Central memory CD8-positive, alpha-beta T cell (primary cell): ENCODE results near the gene FNDC3B.

ENCODE experiments used
- ATAC-seq: fragments of 150-1000 bp; cut with Tn5 transposase; replicated peaks from 2 replicates; pipeline ENCODE4 v1.10.0; 2022; ENCODE audit warnings: mild to moderate bottlenecking, moderate FRiP score, moderate number of reproducible peaks; ENCODE audit not compliant: poor library complexity, severe bottlenecking; ENCODE audit errors: extremely low read depth
- DNase-seq, 2 donors: peaks; one replicate each; pipeline ENCODE4 v3.0.0; 2021; ENCODE audit warnings: low spot score in 2 of 2
- H3K27ac Mint-ChIP-seq: one replicate; pipeline ENCODE4 v1.8.0; 2022; ENCODE audit warnings: low read depth, mild to moderate bottlenecking, moderate library complexity, mixed read lengths
- H3K27me3 Mint-ChIP-seq: one replicate; pipeline ENCODE4 v1.8.0; 2022; ENCODE audit warnings: mixed read lengths
- H3K36me3 Mint-ChIP-seq: one replicate; pipeline ENCODE4 v1.8.0; 2022; ENCODE audit warnings: mild to moderate bottlenecking, moderate library complexity, mixed read lengths; ENCODE audit not compliant: insufficient read depth
- H3K4me1 Mint-ChIP-seq: one replicate; pipeline ENCODE4 v1.8.0; 2022; ENCODE audit warnings: mixed read lengths
- H3K4me3 Mint-ChIP-seq: one replicate; pipeline ENCODE4 v1.8.0; 2022; ENCODE audit warnings: mild to moderate bottlenecking, moderate library complexity, mixed read lengths
- H3K9me3 Mint-ChIP-seq: one replicate; pipeline ENCODE4 v1.8.0; 2022; ENCODE audit warnings: mixed read lengths

The FNDC3B gene

DNA sequence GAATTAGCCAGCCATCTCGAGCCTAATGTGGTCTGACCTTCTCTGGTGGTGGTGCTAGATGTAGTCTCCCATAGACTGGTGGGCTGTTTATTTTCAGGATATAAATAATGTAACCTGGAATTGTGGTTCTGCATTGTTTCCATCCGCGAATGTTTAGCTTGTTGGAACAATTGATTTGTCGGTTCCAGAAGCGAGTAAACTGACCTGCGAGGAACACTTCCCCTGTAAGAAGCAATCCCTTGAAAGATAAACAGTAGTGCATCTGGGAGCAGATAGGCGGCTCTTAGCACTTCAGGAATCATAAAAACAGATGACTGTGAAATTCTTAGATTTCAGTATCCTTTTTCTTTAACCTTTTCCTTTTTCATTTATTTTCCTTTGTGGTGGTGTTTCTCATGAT is 251.1 kb downstream of the FNDC3B start:
- Mint-ChIP-seq H3K9me3 (no peaks in the 10 kb centered on the region), H3K36me3 (no peaks in the 10 kb centered on the region), H3K4me3 (no peak overlapping the region), H3K27me3 (no peaks in the 10 kb centered on the region), H3K27ac (no peak overlapping the region), H3K4me1 (peaks cover 16% of the 10 kb centered on the region)
- DNase-seq (no peak), ATAC-seq (no peak)

DNA sequence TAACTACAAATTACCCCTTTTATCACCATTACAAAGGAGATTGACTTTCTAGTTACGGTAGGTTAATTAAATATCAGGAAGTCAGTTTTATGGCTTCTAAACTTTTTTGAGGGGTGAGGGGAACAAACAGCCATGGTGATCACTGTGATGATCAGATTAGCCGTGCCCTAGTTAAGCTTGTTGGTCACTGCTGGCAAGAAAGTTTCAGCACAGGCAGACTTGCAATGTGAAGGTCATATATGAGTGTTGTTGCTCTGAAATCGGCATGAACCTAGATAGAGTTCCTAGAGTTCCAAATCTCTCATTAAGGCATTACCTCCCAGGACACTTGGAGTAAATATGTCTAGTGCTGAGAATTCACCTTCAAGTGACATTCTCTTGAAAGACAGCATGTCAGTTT is 252.3 kb downstream of the FNDC3B start:
- no peaks in the 10 kb centered on the region for H3K9me3 Mint-ChIP-seq
- H3K27me3 Mint-ChIP-seq: no peaks in the 10 kb centered on the region
- no peaks in the 10 kb centered on the region for H3K36me3 Mint-ChIP-seq
- no peak overlapping the region for H3K4me3 Mint-ChIP-seq
- H3K27ac Mint-ChIP-seq: no peak overlapping the region
- peaks cover 16% of the 10 kb centered on the region for H3K4me1 Mint-ChIP-seq
- ATAC-seq (no peak), DNase-seq (no peak)

DNA sequence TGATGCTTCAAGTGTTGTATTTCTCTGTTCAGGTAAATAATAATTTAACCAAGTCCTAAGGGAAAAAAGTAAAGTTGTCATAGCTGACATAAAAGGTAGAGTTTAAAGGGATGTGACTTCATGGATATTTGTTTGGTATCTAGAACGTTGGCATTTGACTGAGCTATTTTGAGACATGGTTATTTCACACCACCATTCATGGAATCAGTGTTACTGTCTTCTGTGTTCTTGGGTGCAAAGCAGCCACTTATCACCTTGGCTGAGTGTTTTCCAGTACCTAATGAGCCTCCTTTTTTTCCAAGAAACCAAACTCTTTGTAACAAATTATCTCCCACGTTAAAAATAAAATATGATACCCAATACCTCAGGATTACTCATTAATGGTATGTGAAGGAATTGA is 253.0 kb downstream of the FNDC3B start:
- DNase-seq (no peak), ATAC-seq (no peak)
- Mint-ChIP-seq H3K9me3 (no peaks in the 10 kb centered on the region), H3K27ac (no peak overlapping the region), H3K4me1 (peaks cover 16% of the 10 kb centered on the region), H3K36me3 (no peaks in the 10 kb centered on the region), H3K4me3 (no peak overlapping the region), H3K27me3 (no peaks in the 10 kb centered on the region)

DNA sequence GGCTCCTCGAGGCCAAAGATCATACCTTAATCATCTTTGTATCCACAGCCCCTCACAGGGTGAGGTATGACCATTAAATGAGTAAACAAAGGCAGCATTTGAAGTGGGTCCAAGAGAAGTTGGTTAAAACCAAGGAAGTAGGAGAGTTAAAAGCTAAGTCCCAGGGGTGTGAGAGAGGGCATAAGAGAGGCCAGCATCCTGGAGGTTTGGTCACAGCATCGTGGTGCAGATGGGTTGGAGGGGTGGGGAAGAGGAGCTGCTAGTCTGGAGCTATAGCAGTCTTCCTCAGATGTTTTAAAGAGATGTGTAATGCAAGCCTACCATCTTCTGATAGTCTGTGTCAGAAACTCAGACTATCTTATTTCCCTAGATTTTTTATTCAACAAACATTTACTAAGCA is 253.7 kb downstream of the FNDC3B start:
- Mint-ChIP-seq H3K4me1 (peaks cover 16% of the 10 kb centered on the region), H3K9me3 (no peaks in the 10 kb centered on the region), H3K36me3 (peaks cover 2% of the 10 kb centered on the region), H3K4me3 (no peak overlapping the region), H3K27me3 (no peaks in the 10 kb centered on the region), H3K27ac (no peak overlapping the region)
- DNase-seq: no peak
- no peak for ATAC-seq

DNA sequence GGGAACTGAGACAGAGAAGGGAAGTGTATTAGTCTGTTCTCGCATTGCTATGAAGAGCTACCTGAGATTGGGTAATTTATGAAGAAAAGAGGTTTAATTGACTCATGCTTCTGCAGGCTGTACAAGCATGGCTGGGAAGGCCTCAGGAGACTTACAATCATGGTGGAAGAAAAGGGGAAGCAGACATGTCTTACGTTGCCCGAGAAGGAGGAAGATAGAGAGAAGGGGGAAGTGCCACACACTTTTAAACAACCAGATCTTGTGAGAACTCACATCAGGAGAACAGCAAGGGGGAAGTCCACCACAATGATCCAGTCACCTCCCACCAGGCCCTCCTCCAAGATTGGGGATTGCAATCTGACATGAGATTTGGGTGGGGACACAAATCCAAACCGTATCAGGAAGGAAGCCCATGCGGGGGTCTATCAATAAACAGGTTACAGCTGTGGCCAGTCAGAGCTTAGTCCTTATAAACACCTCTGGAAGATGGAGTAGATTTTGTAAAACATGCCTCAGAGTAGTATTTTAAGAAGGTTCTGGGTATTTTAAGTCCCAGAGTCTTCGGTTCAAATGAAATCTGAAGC is 254.9 kb downstream of the FNDC3B start:
- DNase-seq: no peak
- Mint-ChIP-seq H3K27me3 (no peaks in the 10 kb centered on the region), H3K27ac (no peak overlapping the region), H3K4me3 (no peak overlapping the region), H3K36me3 (peaks cover 3% of the 10 kb centered on the region), H3K4me1 (peaks cover 4% of the 10 kb centered on the region), H3K9me3 (no peaks in the 10 kb centered on the region)
- ATAC-seq: no peak

DNA sequence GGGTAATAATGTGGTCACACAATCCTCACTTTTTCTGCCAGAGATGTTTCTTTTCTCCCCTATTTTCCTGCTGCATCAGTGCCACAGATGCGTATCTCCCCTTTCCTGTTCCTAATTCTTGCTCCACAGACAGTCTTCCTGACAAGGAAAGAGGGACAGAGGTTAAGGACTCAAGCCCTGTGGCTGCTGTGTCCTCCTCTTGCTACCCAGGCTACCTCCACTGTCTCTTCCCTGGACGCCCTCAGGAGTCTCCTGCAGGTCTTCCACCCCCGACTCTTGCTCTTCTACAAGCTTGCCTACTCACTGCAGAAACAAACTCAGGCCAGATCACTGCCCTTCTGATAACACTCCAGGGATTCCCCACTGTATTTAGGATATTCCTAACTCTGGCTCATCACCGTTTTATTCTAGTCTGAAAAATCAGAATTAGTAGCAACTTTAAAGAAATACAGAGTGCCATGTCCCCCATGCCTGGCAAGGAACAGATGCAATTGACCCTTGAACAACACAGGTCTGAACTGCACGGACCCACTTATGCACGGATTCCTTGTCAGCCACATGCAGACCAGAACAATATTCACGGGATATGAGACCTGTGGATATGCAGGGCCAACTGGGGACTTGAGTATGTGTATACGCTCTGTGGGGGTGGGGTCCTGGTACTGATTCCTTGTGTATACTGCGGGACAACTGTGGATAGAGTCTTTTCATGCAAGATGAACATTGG is 257.0 kb downstream of the FNDC3B start:
- no peaks in the 10 kb centered on the region for H3K4me1 Mint-ChIP-seq
- H3K27me3 Mint-ChIP-seq: no peaks in the 10 kb centered on the region
- DNase-seq: no peak
- H3K36me3 Mint-ChIP-seq: peaks cover 4% of the 10 kb centered on the region
- H3K27ac Mint-ChIP-seq: no peak overlapping the region
- ATAC-seq: no peak
- no peaks in the 10 kb centered on the region for H3K9me3 Mint-ChIP-seq
- H3K4me3 Mint-ChIP-seq: no peak overlapping the region

DNA sequence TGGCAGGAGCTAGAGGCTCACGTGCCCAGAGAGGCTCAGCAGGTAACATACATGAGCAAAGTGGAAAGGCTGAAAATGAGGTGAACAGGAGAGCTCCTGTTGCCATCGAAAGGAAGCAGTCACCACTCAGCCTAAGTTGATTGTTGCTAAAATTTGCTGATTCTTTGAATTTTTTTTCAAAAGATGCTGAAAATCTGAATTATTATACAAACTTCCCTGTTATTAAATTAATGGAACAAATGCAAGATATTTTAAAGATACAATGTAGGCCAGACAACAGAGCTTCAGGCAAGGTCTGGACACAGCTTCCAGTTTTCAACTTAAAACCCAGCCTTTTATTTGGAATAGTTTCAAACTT is 257.6 kb downstream of the FNDC3B start:
- Mint-ChIP-seq H3K27me3 (no peaks in the 10 kb centered on the region), H3K4me1 (no peaks in the 10 kb centered on the region), H3K4me3 (no peak overlapping the region), H3K36me3 (peaks cover 6% of the 10 kb centered on the region), H3K27ac (no peak overlapping the region), H3K9me3 (no peaks in the 10 kb centered on the region)
- ATAC-seq (no peak), DNase-seq (no peak)

DNA sequence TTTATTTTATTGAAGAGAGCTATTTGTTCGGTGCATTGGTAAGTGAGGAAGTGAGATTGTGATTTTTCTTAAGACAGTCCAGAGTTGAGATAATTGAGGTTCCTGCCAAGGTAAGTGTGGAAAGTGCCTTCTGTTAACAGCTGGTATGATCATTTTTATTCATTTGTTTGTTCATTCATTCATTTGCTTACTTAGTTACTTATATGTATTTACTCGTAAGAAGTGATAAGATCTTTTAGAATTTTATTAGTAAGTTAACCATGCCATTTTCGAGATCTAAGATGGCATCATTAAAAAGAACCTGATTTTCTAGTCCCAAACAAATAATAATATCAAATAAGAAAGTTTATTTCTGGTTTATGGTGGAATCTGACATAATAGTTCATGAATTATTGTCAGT is 258.9 kb downstream of the FNDC3B start:
- Mint-ChIP-seq H3K36me3 (peaks cover 8% of the 10 kb centered on the region), H3K27ac (no peak overlapping the region), H3K4me1 (no peaks in the 10 kb centered on the region), H3K4me3 (no peak overlapping the region), H3K27me3 (no peaks in the 10 kb centered on the region), H3K9me3 (no peaks in the 10 kb centered on the region)
- DNase-seq (no peak), ATAC-seq (no peak)

DNA sequence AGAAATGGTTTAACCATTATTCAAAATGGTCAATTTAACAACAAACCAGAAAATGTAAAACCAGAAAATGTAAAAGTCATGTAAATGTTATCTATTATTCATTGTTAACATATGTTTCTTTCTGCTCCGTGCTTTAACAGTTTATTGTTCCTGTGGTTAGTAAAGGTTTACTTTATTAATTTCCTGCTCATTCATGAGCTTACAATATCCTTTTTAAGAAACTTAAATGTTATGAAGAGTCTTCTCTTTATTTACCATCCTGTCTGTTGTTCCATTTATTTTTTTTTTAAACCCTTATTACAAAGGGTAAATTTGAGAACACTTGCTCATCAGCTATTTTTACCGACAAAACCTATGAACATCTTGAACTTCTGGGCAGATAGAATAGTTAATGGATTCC is 260.8 kb downstream of the FNDC3B start:
- ATAC-seq: no peak
- peaks cover 8% of the 10 kb centered on the region for H3K36me3 Mint-ChIP-seq
- H3K27me3 Mint-ChIP-seq: no peaks in the 10 kb centered on the region
- no peaks in the 10 kb centered on the region for H3K4me1 Mint-ChIP-seq
- no peak overlapping the region for H3K4me3 Mint-ChIP-seq
- no peak for DNase-seq
- no peaks in the 10 kb centered on the region for H3K9me3 Mint-ChIP-seq
- H3K27ac Mint-ChIP-seq: no peak overlapping the region

DNA sequence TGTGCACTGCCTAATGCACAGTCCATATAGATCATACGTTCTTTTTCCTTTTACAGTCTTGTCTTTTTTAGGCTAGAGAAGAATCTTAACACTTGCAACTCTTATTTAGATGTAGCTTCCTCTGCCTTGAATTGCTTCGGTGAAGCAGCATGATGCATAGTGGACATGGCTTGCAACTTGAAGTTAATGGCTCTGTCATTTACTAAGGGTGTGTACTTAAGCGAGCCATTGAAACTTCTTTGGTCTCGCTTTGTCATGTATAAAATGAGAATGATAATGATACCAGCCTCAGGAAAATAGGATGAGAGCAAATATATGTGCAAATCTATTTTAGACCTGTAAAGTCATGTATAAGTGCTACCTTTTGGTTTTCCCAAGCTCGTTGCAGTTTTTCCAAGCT is 261.5 kb downstream of the FNDC3B start:
- H3K27me3 Mint-ChIP-seq: no peaks in the 10 kb centered on the region

DNA sequence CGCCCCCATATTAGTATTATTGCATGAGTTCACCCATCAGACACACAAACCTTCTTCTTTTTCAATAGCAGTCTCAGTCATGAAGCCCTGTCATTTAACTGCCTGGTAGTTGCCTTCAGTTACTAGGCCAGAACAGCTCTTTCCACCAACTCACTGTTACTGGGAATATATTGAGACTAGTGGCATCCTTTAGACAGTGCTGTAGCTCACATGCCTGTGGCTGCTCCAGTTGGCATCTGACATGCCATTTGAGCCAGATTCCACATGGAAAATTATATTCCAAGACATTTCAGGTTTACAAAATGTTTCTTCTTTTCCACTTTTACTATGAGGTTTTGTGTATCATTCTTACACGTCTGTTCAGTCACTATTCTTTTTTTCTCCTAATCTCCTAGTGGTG is 262.8 kb downstream of the FNDC3B start:
- Mint-ChIP-seq H3K27me3 (no peaks in the 10 kb centered on the region), H3K27ac (no peak overlapping the region), H3K36me3 (peaks cover 10% of the 10 kb centered on the region), H3K4me1 (no peaks in the 10 kb centered on the region), H3K9me3 (no peaks in the 10 kb centered on the region), H3K4me3 (no peak overlapping the region)
- ATAC-seq (no peak), DNase-seq (no peak)

More for the DNA sequence above, 261.5 kb downstream of the FNDC3B start:
- Mint-ChIP-seq H3K36me3 (peaks cover 10% of the 10 kb centered on the region), H3K4me1 (no peaks in the 10 kb centered on the region), H3K9me3 (no peaks in the 10 kb centered on the region), H3K27ac (no peak overlapping the region), H3K4me3 (no peak overlapping the region)
- DNase-seq (no peak), ATAC-seq (no peak)

DNA sequence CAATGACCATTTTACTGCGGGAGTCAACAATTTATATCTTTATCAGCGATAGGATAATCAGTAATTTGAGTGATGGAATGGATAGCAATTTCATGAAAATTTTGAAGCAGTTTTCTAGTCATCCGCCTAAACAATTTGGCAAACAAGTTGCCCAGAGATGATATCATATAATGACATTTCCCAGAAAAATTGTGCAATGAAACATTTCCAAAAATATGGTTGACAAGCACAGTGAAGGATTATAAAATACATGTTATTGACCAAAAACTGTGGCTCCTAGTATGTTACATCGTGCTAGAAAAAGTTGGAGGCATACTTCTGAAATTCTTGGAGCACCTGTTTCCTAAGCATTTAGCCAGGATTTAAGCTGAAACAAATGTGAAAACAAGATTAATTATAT is 263.8 kb downstream of the FNDC3B start:
- DNase-seq (no peak), ATAC-seq (no peak)
- no peaks in the 10 kb centered on the region for H3K27me3 Mint-ChIP-seq
- no peaks in the 10 kb centered on the region for H3K4me1 Mint-ChIP-seq
- peaks cover 14% of the 10 kb centered on the region for H3K36me3 Mint-ChIP-seq
- H3K9me3 Mint-ChIP-seq: no peaks in the 10 kb centered on the region
- H3K4me3 Mint-ChIP-seq: no peak overlapping the region
- no peak overlapping the region for H3K27ac Mint-ChIP-seq

DNA sequence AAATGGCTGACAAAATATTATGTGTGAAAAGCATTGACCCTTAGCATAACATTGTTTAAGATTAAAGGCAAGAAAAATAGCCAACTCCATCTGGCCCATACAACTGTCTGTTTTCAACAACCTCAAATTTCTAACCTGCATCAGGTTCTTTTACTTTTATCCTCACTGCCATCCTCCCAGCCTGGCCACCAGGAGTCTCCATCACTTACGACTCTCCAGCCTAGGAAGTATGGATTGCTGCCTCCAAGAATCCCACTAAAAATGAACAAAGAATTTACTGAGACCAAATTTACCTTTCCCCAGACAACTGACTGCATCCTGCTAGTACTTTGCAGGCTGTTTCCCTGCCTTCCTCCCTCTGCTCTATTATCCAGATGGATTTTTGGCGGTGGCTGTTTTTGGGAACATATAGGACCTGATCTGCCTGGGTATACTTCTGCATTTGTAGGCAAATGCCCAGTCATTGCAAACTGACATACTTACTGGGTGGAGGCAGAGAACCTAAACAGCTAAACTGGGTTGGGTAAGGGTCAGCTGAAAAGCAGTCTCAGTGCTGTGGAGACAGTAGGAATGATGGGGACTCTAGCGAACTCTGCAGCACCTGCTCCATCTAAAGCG is 264.7 kb downstream of the FNDC3B start:
- no peaks in the 10 kb centered on the region for H3K4me1 Mint-ChIP-seq
- no peak overlapping the region for H3K27ac Mint-ChIP-seq
- ATAC-seq (no peak), DNase-seq (no peak)
- H3K27me3 Mint-ChIP-seq: no peaks in the 10 kb centered on the region
- no peaks in the 10 kb centered on the region for H3K9me3 Mint-ChIP-seq
- H3K36me3 Mint-ChIP-seq: peaks cover 14% of the 10 kb centered on the region
- no peak overlapping the region for H3K4me3 Mint-ChIP-seq
